Panc1 (cell line): ENCODE data around the gene CPM. TPM values are rescaled to one million over a fixed set of nuclear protein-coding genes. Genes with fewer than 3 reads are reported as not detected.

Experiments
- ATAC-seq: fragments of 200-7000 bp; cut with Tn5 transposase; 2 replicates; pipeline ENCODE4 v1.9.1; 2020; ENCODE audit warnings: mild to moderate bottlenecking, moderate library complexity
- BruUV-seq: library from RNA; stranded (reverse); fragments of 400-500 nt; replicated peaks from 2 replicates; lab custom pipeline; 2021; lab: Mats Ljungman, UMichigan
- CTCF ChIA-PET: fragments of 300-600 bp; sonication (Branson Sonifier 250); formaldehyde crosslinking; loops from one replicate; lab custom pipeline; 2022; ENCODE audit warnings: antibody characterized with exemption; lab: Charles Lee
- POLR2A ChIA-PET: fragments of 300-600 bp; sonication (Branson Sonifier 250); formaldehyde crosslinking; loops from one replicate; lab custom pipeline; 2022; ENCODE audit warnings: antibody characterized with exemption; lab: Charles Lee
- DNase-seq: peaks from one replicate; pipeline ENCODE4 v3.0.0-alpha.2; 2010; ENCODE audit warnings: low read depth, low spot score
- H3K27ac ChIP-seq: 2 replicates; pipeline ENCODE4 v1.5.1; 2011; ENCODE audit warnings: mild to moderate bottlenecking, low read length, inconsistent platforms
- H3K27me3 ChIP-seq: fragments of 200-500 bp; sonication (Bioruptor generic); 2 replicates; pipeline ENCODE4 v1.6.0; 2014; ENCODE audit warnings: low read length, inconsistent platforms; ENCODE audit not compliant: control insufficient read depth, insufficient read depth
- H3K36me3 ChIP-seq: fragments of 200-500 bp; sonication (Bioruptor generic); 2 replicates; pipeline ENCODE4 v1.5.1; 2014; ENCODE audit warnings: inconsistent platforms, mild to moderate bottlenecking, low read length, moderate library complexity; ENCODE audit not compliant: control insufficient read depth, insufficient read depth
- H3K4me1 ChIP-seq: 2 replicates; pipeline ENCODE4 v1.5.1; 2011; ENCODE audit warnings: inconsistent platforms, mild to moderate bottlenecking, low read length, moderate library complexity; ENCODE audit not compliant: control insufficient read depth, insufficient read depth
- H3K4me3 ChIP-seq, 2 experiments: 2 replicates each; pipeline ENCODE4 v1.5.1; 2011 to 2012; ENCODE audit warnings: low read depth in 2 of 2, low read length in 2 of 2, mild to moderate bottlenecking in 2 of 2, inconsistent platforms in 1 of 2, moderate library complexity in 1 of 2
- H3K9me3 ChIP-seq: fragments of 200-500 bp; sonication (Bioruptor generic); 2 replicates; pipeline ENCODE4 v1.5.1; 2014; ENCODE audit warnings: low read depth, mild to moderate bottlenecking, inconsistent platforms, low read length, moderate library complexity; ENCODE audit not compliant: control insufficient read depth, insufficient read depth
- CTCF ChIP-seq: fragments of 450-650 bp; IDR thresholded peaks from 2 replicates; pipeline ENCODE4 v1.5.1; 2017; ENCODE audit warnings: mild to moderate bottlenecking
- POLR2AphosphoS5 ChIP-seq: IDR thresholded peaks from 2 replicates; pipeline ENCODE4 v1.6.1; 2012; ENCODE audit warnings: mild to moderate bottlenecking, low read depth, low read length, moderate library complexity
- REST ChIP-seq, 2 experiments: IDR thresholded peaks; 2 replicates each; pipeline ENCODE4 v1.6.1; 2011 to 2012; ENCODE audit warnings: low read depth in 2 of 2, control low read depth in 1 of 2, low read length in 1 of 2, mild to moderate bottlenecking in 1 of 2, moderate library complexity in 1 of 2; ENCODE audit not compliant: insufficient read depth in 1 of 2
- SIN3A ChIP-seq: IDR thresholded peaks from 2 replicates; pipeline ENCODE4 v1.6.1; 2012; ENCODE audit warnings: low read depth, mild to moderate bottlenecking, low read length, moderate library complexity, borderline replicate concordance; ENCODE audit not compliant: insufficient read depth
- TCF7L2 ChIP-seq: IDR thresholded peaks from 2 replicates; pipeline ENCODE4 v1.6.1; 2011; ENCODE audit warnings: mild to moderate bottlenecking, low read depth, low read length, inconsistent platforms
- in situ Hi-C: cut with HindIII; loops from 2 replicates; pipeline ENCODE4 v1.10.0; 2016; ENCODE audit warnings: low sequenced_read_pairs, low pct_unique_long_range_greater_than_20kb
- intact Hi-C: fragments of 100-400 bp; cut with micrococcal nuclease; formaldehyde crosslinking; loops from one replicate; pipeline ENCODE4 v1.10.0; 2022; ENCODE audit not compliant: unreplicated experiment
- total RNA-seq: library from RNA; stranded (reverse); gene quantifications from one replicate; pipeline ENCODE4 v1.2.1, GENCODE V29; 2021; ENCODE audit not compliant: unreplicated experiment

The CPM gene
- total RNA-seq, 1 experiment from 2014 or later, result 11.2 TPM

- in situ Hi-C loops, result no loop called here
Measured at GRCh38 chr12:68871396-68871795, 61.6 kb downstream of the CPM start.

GRCh38 chr12:68870443-68870842, 62.5 kb downstream of the CPM start:
- H3K9me3 ChIP-seq, result no peaks in the 10 kb centered on the region
- ATAC-seq (no peak), DNase-seq (no peak)
- H3K27me3 ChIP-seq, result no peaks in the 10 kb centered on the region
- POLR2A ChIA-PET, result no interaction called here
- no peaks in the 10 kb centered on the region for H3K4me1 ChIP-seq
- BruUV-seq, result no TSS peak
- CTCF ChIA-PET, result no interaction called here
- H3K36me3 ChIP-seq, result no peaks in the 10 kb centered on the region
- in situ Hi-C loops (no loop called here), intact Hi-C loops (no loop called here)
- H3K27ac ChIP-seq, result no peak overlapping the region
- no peak for TF ChIP-seq TCF7L2
- TF ChIP-seq SIN3A, result no peak
- TF ChIP-seq REST (IDR thresholded peaks at IDR 0.05; ENCODE audit: insufficient read depth in 1 of 2, low read depth in 2 of 2, low read length in 1 of 2), result no peak
- TF ChIP-seq POLR2AphosphoS5, result no peak
- TF ChIP-seq CTCF, result no peak
- H3K4me3 ChIP-seq, result no peak overlapping the region

More at GRCh38 chr12:68871396-68871795, 61.6 kb downstream of the CPM start:
- no peaks in the 10 kb centered on the region for H3K36me3 ChIP-seq
- DNase-seq (no peak), ATAC-seq (no peak)
- no peaks in the 10 kb centered on the region for H3K27me3 ChIP-seq
- no peak overlapping the region for H3K4me3 ChIP-seq
- no TSS peak for BruUV-seq
- no peak overlapping the region for H3K27ac ChIP-seq
- H3K4me1 ChIP-seq, result no peaks in the 10 kb centered on the region
- no peaks in the 10 kb centered on the region for H3K9me3 ChIP-seq
- ChIA-PET POLR2A (no interaction called here), CTCF (no interaction called here)
- intact Hi-C loops, result no loop called here
- no peak for TF ChIP-seq CTCF
- no peak for TF ChIP-seq REST (IDR thresholded peaks at IDR 0.05; ENCODE audit: insufficient read depth in 1 of 2, low read depth in 2 of 2, low read length in 1 of 2)
- TF ChIP-seq TCF7L2, result no peak
- TF ChIP-seq POLR2AphosphoS5, result no peak
- TF ChIP-seq SIN3A, result no peak
